GM18502 (cell line): Measurements from ENCODE around the gene RBM3.

Experiments used
- ATAC-seq: cut with Tn5 transposase; IDR thresholded peaks from one replicate; pipeline ENCODE4 v1.9.1; 2021; ENCODE audit warnings: mild to moderate bottlenecking; ENCODE audit not compliant: unreplicated experiment, poor library complexity

RBM3 gene

GRCh38 chrX:48613502-48614160 is 39.3 kb downstream of the RBM3 start:
- no peak for ATAC-seq

GRCh38 chrX:48616576-48616975 is 42.3 kb downstream of the RBM3 start:
- ATAC-seq: no peak

GRCh38 chrX:48617542-48618340 is 43.5 kb downstream of the RBM3 start:
- no peak for ATAC-seq

GRCh38 chrX:48626401-48627298 is 52.4 kb downstream of the RBM3 start:
- ATAC-seq: no peak
